GM18502 (cell line): ENCODE results near the gene TKT.

ENCODE experiments used
- ATAC-seq: cut with Tn5 transposase; IDR thresholded peaks from one replicate; pipeline ENCODE4 v1.9.1; 2021; ENCODE audit warnings: mild to moderate bottlenecking; ENCODE audit not compliant: unreplicated experiment, poor library complexity

TKT gene

DNA sequence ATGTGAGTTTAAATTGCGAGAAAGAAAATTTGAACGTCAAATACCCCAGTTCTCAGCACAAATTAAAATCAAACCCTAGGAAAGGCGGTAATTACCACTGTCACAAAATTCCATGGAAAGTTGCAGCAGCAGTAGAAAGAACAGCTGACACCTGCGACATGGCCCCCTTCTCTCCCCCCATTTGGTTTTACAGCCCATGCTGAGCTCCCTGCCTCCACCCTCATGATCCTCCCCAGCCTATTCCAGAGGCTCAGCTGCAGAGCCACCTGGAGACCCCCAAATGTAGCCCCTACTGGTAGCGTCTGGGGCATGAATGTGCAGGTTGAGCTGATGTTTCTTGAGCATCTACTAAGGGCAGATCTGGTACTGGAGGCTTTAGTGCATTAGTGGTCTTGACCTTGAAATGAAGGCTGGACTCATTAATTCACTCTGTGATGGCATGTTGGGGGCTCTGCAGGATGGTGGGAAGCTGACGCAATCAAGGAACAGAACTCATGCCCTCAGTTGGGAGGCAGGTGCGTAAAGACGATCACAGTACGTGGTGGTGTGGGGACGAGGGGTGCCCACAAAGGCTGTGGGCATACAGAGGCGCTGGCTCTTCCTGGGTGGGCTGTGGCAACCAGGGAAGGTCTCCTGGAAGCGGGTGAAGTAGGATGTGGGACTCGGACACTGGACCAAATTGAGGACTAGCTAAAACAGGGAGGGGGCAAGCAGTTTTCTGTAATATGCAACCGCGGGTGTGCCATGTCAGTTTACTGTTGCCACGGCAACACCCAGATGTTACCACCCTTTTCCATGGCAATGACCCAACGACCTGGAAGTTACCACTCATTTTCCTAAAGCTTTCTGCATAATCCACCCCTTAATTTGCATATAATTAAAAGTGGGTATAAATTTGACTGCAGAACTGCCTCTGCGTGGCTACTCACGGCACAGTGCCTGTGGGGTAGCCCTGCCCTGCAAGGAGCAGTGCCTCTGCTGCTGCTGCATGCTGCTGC, 55.0 kb downstream of the TKT start:
- ATAC-seq = no peak

GRCh38 chr3:53199834-53200233, 56.0 kb downstream of the TKT start:
- ATAC-seq = no peak

DNA sequence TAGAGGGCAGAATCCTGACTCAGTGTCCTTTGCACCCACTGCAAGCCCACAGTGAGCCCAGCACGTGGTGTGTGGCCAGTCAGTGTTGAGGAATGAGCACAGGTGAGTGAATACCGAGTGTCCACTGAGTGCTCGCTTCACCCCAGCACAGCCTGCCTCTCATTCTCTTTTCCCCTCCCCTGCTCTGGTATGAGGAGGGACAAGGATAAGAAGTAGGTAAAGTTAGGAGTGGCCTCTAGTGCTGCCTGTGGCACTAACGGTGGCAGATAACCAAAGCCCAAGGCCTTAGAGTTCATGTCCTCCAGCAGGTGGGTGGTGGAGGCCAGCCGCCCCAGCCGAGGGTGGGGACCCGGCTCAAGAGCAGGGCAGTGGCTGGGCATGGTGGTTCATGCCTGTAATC, 56.8 kb downstream of the TKT start:
- no peak for ATAC-seq

GRCh38 chr3:53198256-53198977, 57.4 kb downstream of the TKT start:
- no peak for ATAC-seq

DNA sequence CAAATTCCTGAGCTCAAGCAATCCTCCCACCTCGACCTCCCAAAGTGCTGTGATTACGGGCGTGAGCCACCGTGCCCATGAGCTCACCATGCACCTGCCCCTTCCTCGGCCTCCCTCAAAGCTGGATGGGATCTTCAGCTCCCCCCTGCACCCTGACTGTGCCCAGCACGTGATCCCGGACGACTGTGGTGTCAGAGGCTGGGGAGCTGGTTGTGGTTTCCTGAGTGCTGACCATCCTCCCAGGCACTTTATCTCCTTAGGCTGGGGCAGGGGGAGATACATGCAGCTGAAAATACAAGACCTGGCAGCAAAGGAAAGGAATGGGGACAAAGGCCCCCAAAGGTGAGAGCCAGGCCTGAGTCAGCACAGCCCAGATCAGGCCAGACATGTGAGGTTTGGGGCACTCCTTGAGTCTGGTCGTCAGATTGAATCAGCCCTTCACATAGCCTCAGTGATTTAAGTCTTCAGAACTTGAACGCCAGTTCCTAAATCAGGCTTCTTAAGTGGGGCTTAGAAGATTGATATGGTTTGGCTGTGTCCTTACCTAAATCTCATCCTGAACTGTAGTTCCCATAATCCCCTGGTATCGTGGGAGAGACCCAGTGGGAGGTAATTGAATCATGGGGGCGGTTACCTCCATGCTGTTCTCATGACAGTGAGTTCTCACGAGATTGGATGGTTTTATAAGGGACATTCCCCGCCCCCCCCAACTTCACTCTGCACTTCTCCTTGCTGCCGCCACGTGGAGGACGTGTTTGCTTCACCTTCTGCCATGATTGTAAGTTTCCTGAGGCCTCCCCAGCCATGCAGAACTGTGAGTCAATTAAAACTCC, 59.0 kb downstream of the TKT start:
- peak; percentile 63 for ATAC-seq

GRCh38 chr3:53195602-53196574, 59.9 kb downstream of the TKT start:
- ATAC-seq = peak; percentile 37

GRCh38 chr3:53195066-53195450, 60.8 kb downstream of the TKT start:
- no peak for ATAC-seq

DNA sequence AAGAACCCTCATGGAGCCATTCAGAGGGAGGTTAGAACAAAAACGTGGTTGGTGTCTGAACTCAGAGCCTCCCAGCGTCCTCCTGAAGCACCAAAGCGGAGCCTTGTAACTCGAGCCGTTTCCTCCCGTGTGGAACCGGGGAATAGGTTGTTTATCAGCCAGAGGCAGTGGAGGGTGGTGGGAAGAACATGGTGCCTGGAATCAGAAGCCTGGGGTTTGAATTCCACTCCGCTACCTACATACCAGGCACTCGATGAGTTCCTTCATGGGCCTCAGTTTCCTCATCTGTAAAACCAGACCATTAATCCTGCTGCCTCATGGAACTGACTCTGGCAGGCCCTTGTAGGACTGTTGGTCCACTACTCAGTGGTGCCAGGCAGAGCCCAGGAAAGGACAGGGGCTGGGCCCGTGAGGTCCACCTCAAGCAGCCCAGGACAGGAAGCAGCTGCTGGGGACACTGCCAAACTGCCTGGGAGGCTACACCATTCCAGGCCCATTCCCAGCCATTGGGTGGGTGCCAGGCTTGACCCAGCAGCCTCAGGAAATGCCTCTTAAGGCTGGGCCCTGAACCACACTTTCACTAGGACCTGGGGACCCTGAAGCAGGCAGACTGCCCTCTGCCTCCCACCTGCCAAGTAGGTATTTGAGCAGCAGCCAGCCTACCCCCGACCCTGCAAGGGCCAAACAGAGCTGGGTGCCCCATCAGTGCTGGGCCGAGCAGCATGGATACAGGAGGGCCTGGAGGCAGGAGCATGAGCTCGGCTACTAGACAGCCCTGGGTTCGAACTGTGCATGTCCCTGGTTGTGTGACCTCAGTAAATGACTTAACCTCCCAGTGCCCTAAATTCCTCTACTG, 61.4 kb downstream of the TKT start:
- no peak for ATAC-seq

- no peak for ATAC-seq
These were observed 62.2 kb downstream of the TKT start for GRCh38 chr3:53193466-53194209.

GRCh38 chr3:53192608-53193007, 63.2 kb downstream of the TKT start:
- ATAC-seq = no peak

DNA sequence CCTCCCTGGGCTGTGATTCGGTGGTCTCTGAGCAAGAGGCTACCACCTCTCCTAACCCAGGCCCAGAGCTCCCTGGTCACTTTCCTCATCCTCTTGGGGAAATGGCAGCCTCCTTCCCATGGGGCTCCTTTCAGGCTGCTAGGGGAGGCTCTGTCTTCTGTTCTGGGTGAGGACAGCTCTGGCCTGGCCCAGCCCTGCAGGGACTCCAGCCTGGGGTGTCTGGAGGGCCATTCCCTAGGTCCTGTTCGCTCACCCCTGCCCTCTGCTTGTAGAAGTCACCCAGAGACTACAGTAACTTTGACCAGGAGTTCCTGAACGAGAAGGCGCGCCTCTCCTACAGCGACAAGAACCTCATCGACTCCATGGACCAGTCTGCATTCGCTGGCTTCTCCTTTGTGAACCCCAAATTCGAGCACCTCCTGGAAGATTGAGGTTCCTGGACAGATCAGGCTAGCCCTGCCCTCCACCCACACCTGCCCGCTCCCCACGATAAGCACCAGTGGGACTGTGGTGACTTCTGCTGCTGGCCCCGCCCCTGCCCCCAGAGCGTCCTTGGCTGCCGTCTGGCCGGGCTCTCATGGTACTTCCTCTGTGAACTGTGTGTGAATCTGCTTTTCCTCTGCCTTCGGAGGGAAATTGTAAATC, 63.9 kb downstream of the TKT start:
- no peak for ATAC-seq

- ATAC-seq = peak; percentile 44
These were observed 65.2 kb downstream of the TKT start for GRCh38 chr3:53190659-53191058.

- ATAC-seq = no peak
These were observed 66.5 kb downstream of the TKT start for GRCh38 chr3:53189276-53189675.

DNA sequence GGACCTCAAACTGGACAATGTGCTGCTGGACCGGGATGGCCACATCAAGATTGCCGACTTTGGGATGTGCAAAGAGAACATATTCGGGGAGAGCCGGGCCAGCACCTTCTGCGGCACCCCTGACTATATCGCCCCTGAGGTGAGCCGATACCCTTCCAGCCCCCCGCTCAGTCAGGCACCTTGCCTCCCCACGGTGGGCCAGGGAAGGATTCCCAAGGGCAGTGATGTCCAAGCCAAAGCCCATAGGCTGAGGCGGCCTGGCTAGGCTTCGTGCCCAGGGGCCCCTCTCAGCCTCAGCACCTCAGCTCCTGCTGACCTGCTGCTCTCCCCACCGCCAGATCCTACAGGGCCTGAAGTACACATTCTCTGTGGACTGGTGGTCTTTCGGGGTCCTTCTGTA, 67.1 kb downstream of the TKT start:
- no peak for ATAC-seq

GRCh38 chr3:53188136-53188685, 67.6 kb downstream of the TKT start:
- ATAC-seq = no peak

DNA sequence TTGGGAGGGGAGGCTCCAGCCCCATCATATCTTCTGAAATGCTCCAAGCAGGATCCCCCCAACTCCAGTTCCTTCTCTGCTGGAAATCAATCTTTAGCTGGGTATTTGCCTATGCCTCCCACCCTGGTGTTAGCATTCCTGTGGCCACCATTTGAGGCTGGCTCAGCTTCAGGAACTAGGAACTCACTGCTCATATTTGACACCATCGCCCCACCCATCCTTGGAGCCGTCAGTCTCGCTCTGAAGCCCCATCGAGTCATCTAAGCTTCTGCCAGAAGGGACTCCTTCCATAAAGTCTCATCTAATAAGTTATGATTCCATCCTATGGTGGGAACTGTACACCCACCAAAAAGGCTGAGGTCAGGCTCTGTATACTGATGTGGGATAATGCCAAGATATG, 68.4 kb downstream of the TKT start:
- no peak for ATAC-seq

DNA sequence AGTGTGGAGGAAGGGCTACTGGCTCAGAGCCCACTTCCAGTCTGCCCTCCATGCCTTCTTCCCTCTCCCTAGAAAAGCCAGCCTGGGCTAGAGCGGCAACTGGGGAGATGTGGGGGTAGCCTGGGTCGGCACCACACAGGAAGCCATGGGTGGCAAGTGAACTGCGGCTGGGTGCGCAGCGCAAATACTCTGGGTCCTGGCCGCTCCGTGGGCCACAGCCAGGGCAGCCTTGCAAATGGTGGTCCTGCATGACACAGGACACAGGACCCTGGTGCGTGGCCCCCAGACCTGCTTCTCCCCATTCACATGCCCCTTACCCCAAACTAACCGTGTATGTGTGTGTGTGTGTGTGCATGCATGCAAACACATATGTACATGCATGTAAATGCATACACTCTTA, 69.1 kb downstream of the TKT start:
- ATAC-seq = no peak
